HL-60 (cell line): ENCODE data around the gene TRIM25.

Experiments used
- CTCF ChIP-seq: IDR thresholded peaks from one replicate; pipeline ENCODE4 v1.5.1; 2011; ENCODE audit warnings: low read length, control low read depth, inconsistent platforms; ENCODE audit not compliant: insufficient read depth
- GABPA ChIP-seq: IDR thresholded peaks from 2 replicates; pipeline ENCODE4 v1.6.1; 2012; ENCODE audit warnings: low read depth
- POLR2AphosphoS5 ChIP-seq: IDR thresholded peaks from 2 replicates; pipeline ENCODE4 v1.6.1; 2012; ENCODE audit warnings: low read depth
- SPI1 ChIP-seq: IDR thresholded peaks from 2 replicates; pipeline ENCODE4 v1.6.1; 2012; ENCODE audit warnings: low read depth, mild to moderate bottlenecking, borderline replicate concordance
- TF ChIP-seq, protein P1 (sequence below): IDR thresholded peaks from 2 replicates; pipeline ENCODE4 v1.6.1; 2012; ENCODE audit warnings: low read depth; ENCODE audit not compliant: insufficient replicate concordance

DNA sequence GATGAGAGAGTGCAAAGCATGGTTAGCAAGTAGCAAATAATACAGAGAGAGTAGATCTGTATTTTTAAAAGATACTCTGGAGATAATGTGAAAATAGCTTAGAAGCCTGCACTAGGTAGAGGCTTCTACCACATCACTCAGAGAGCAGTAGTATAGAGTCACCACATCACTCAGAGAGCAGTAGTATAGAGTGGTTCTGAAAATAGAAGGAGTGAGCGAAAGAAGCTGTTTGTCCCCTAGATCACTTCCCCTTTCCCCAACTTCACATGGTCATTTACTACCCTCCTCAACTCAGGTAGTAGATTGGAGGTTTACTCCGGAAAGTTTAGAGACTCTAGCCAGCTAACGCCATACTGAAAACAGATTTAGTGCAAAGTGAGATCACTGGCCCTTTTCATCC is 62.8 kb downstream of the TRIM25 start:
- TF ChIP-seq CTCF (no peak), POLR2AphosphoS5 (no peak), GABPA (no peak), SPI1 (peak; percentile 48; the same call in 1 of the 2 replicates)
- TF ChIP-seq, protein P1, sequence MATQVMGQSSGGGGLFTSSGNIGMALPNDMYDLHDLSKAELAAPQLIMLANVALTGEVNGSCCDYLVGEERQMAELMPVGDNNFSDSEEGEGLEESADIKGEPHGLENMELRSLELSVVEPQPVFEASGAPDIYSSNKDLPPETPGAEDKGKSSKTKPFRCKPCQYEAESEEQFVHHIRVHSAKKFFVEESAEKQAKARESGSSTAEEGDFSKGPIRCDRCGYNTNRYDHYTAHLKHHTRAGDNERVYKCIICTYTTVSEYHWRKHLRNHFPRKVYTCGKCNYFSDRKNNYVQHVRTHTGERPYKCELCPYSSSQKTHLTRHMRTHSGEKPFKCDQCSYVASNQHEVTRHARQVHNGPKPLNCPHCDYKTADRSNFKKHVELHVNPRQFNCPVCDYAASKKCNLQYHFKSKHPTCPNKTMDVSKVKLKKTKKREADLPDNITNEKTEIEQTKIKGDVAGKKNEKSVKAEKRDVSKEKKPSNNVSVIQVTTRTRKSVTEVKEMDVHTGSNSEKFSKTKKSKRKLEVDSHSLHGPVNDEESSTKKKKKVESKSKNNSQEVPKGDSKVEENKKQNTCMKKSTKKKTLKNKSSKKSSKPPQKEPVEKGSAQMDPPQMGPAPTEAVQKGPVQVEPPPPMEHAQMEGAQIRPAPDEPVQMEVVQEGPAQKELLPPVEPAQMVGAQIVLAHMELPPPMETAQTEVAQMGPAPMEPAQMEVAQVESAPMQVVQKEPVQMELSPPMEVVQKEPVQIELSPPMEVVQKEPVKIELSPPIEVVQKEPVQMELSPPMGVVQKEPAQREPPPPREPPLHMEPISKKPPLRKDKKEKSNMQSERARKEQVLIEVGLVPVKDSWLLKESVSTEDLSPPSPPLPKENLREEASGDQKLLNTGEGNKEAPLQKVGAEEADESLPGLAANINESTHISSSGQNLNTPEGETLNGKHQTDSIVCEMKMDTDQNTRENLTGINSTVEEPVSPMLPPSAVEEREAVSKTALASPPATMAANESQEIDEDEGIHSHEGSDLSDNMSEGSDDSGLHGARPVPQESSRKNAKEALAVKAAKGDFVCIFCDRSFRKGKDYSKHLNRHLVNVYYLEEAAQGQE = no peak
